Caco-2 (cell line): ENCODE results near the gene TTC31. TPM values are rescaled to one million over a fixed set of nuclear protein-coding genes. Genes with fewer than 3 reads are reported as not detected.

Source experiments
- BruUV-seq: library from RNA; stranded (reverse); fragments of 400-500 nt; replicated peaks from 2 replicates; lab custom pipeline; 2021; lab: Mats Ljungman, UMichigan
- CTCF ChIA-PET: fragments of 300-600 bp; sonication (Branson Sonifier 250); formaldehyde crosslinking; loops from one replicate; lab custom pipeline; 2022; ENCODE audit warnings: antibody characterized with exemption; lab: Charles Lee
- POLR2A ChIA-PET: fragments of 300-600 bp; sonication (Branson Sonifier 250); formaldehyde crosslinking; loops from one replicate; lab custom pipeline; 2022; ENCODE audit warnings: antibody characterized with exemption; lab: Charles Lee
- DNase-seq, 2 experiments: peaks; one replicate each; pipeline versions ENCODE4 v3.0.0 to v3.0.0-alpha.2; 2020 to 2022
- H3K27me3 ChIP-seq: replicated peaks from 2 replicates; pipeline ENCODE4 v1.6.0; 2011; ENCODE audit warnings: low read length; ENCODE audit not compliant: control insufficient read depth, insufficient read depth
- H3K36me3 ChIP-seq: 2 replicates; pipeline ENCODE4 v1.5.1; 2011; ENCODE audit warnings: low read length; ENCODE audit not compliant: control insufficient read depth, insufficient read depth
- H3K4me1 ChIP-seq: fragments of 250-450 bp; sonication (Bioruptor Pico); 2 replicates; pipeline ENCODE4 v1.5.1; 2020; ENCODE audit warnings: mild to moderate bottlenecking
- H3K4me3 ChIP-seq: 2 replicates; pipeline ENCODE4 v1.5.1; 2011; ENCODE audit warnings: low read depth, mild to moderate bottlenecking, control low read depth, low read length
- H3K9me3 ChIP-seq: fragments of 250-450 bp; sonication (Bioruptor Pico); 2 replicates; pipeline ENCODE4 v1.5.1; 2020; ENCODE audit warnings: mild to moderate bottlenecking, moderate library complexity
- H3K27ac Mint-ChIP-seq: one replicate; pipeline ENCODE4 v1.8.0; 2022; ENCODE audit warnings: mixed read lengths; ENCODE audit not compliant: unreplicated experiment
- H3K27me3 Mint-ChIP-seq: one replicate; pipeline ENCODE4 v1.8.0; 2022; ENCODE audit warnings: mixed read lengths; ENCODE audit not compliant: insufficient read depth, unreplicated experiment
- H3K36me3 Mint-ChIP-seq: one replicate; pipeline ENCODE4 v1.8.0; 2022; ENCODE audit warnings: mild to moderate bottlenecking, mixed read lengths; ENCODE audit not compliant: insufficient read depth, unreplicated experiment
- H3K4me1 Mint-ChIP-seq: one replicate; pipeline ENCODE4 v1.8.0; 2022; ENCODE audit warnings: low read depth, mixed read lengths; ENCODE audit not compliant: unreplicated experiment
- H3K4me3 Mint-ChIP-seq: one replicate; pipeline ENCODE4 v1.8.0; 2022; ENCODE audit warnings: mild to moderate bottlenecking, moderate library complexity, mixed read lengths; ENCODE audit not compliant: unreplicated experiment
- H3K9me3 Mint-ChIP-seq: one replicate; pipeline ENCODE4 v1.8.0; 2022; ENCODE audit warnings: mixed read lengths; ENCODE audit not compliant: unreplicated experiment
- intact Hi-C: fragments of 100-400 bp; cut with micrococcal nuclease; formaldehyde crosslinking; loops from one replicate; pipeline ENCODE4 v1.10.0; 2022; ENCODE audit not compliant: unreplicated experiment
- total RNA-seq: library from RNA; stranded (reverse); gene quantifications from 2 replicates; pipeline ENCODE4 v1.2.3, GENCODE V29; 2022
- TF ChIP-seq, protein P1 (sequence below), 2 experiments: fragments of 200-600 bp in 1 of 2; IDR thresholded peaks; 1 replicate in 1 of 2; 2 replicates in 1 of 2; pipeline versions ENCODE4 v1.5.1 to v1.8.0; 2011 to 2022; ENCODE audit warnings: antibody characterized with exemption in 1 of 2, control low read depth in 1 of 2, inconsistent platforms in 1 of 2, low read depth in 1 of 2, low read length in 1 of 2, mild to moderate bottlenecking in 1 of 2, moderate library complexity in 1 of 2; ENCODE audit not compliant: insufficient read depth in 1 of 2, severe bottlenecking in 1 of 2, unreplicated experiment in 1 of 2

Gene TTC31
- total RNA-seq, 1 experiment from 2014 or later: 32.4 TPM

DNA sequence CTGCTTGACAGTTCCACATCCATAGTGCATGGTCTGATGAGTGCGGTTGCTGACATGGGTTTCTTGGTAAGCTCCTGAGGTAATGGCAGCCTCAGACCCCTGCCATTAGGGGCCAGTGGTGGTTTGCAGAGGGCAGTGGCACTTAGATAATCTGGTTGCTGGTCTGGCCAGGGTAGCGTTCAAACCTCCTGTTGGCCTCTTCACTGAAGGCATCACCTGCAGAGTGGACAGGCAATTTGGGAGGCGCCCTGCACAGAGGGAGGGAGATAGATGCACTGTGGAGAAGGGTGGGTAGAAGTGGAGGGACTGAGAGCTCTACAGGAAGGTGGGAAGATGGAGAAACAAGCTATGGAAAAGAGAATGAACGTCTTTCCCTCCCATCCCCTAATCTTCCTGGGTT, 50.6 kb downstream of the TTC31 start:
- peaks cover 21% of the 10 kb centered on the region for H3K36me3 Mint-ChIP-seq
- H3K4me1 Mint-ChIP-seq: peaks cover 14% of the 10 kb centered on the region
- no peak for DNase-seq
- no TSS peak for BruUV-seq
- Histone ChIP-seq H3K9me3 (no peaks in the 10 kb centered on the region), H3K4me3 (no peak overlapping the region), H3K27me3 (no peaks in the 10 kb centered on the region), H3K4me1 (peaks cover under 1% of the 10 kb centered on the region), H3K36me3 (no peaks in the 10 kb centered on the region)
- H3K9me3 Mint-ChIP-seq: no peaks in the 10 kb centered on the region
- H3K27me3 Mint-ChIP-seq: no peaks in the 10 kb centered on the region
- no peak overlapping the region for H3K27ac Mint-ChIP-seq
- intact Hi-C loops: no loop called here
- ChIA-PET CTCF (no interaction called here), POLR2A (interaction anchor here (0.6 kb wide), 1 partner anchor 54 kb away, joined by 4 read pairs; no protein-coding TSS in a partner anchor)
- H3K4me3 Mint-ChIP-seq: no peak overlapping the region
- TF ChIP-seq, protein P1, sequence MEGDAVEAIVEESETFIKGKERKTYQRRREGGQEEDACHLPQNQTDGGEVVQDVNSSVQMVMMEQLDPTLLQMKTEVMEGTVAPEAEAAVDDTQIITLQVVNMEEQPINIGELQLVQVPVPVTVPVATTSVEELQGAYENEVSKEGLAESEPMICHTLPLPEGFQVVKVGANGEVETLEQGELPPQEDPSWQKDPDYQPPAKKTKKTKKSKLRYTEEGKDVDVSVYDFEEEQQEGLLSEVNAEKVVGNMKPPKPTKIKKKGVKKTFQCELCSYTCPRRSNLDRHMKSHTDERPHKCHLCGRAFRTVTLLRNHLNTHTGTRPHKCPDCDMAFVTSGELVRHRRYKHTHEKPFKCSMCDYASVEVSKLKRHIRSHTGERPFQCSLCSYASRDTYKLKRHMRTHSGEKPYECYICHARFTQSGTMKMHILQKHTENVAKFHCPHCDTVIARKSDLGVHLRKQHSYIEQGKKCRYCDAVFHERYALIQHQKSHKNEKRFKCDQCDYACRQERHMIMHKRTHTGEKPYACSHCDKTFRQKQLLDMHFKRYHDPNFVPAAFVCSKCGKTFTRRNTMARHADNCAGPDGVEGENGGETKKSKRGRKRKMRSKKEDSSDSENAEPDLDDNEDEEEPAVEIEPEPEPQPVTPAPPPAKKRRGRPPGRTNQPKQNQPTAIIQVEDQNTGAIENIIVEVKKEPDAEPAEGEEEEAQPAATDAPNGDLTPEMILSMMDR (IDR thresholded peaks at IDR 0.05; ENCODE audit: insufficient read depth in 1 of 2, low read depth in 1 of 2, low read length in 1 of 2, severe bottlenecking in 1 of 2, unreplicated experiment in 1 of 2): no peak

DNA sequence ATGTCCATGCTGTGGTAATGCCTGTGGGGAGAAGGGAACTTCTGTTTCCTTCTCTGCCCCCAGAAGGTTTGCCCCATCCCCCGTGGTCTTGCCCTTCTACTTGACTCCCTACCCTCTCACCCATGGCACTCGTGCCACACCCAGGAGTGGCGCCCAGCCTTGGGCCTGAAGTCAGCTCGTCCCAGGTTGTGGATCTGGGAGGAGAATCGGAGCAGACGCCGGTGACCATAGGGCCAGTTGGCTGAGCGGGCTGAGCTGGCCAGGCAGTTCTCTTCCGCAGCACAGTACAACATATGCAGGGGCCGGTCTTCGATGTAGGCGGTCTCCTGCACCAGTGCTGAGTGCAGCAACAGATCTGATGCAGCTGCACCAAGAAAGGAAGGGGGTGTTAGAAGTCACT, 51.5 kb downstream of the TTC31 start:
- Mint-ChIP-seq H3K4me3 (no peak overlapping the region), H3K9me3 (no peaks in the 10 kb centered on the region), H3K27ac (no peak overlapping the region), H3K4me1 (peaks cover 11% of the 10 kb centered on the region), H3K27me3 (no peaks in the 10 kb centered on the region), H3K36me3 (peaks cover 13% of the 10 kb centered on the region)
- Histone ChIP-seq H3K4me3 (no peak overlapping the region), H3K27me3 (no peaks in the 10 kb centered on the region), H3K36me3 (no peaks in the 10 kb centered on the region), H3K4me1 (no peaks in the 10 kb centered on the region; the same call in 1 of the 2 replicates), H3K9me3 (no peaks in the 10 kb centered on the region)
- BruUV-seq: no TSS peak
- POLR2A ChIA-PET: no interaction called here
- intact Hi-C loops: no loop called here
- CTCF ChIA-PET: no interaction called here
- TF ChIP-seq, protein P1 (IDR thresholded peaks at IDR 0.05; ENCODE audit: insufficient read depth in 1 of 2, low read depth in 1 of 2, low read length in 1 of 2, severe bottlenecking in 1 of 2, unreplicated experiment in 1 of 2): no peak
- DNase-seq: no peak

DNA sequence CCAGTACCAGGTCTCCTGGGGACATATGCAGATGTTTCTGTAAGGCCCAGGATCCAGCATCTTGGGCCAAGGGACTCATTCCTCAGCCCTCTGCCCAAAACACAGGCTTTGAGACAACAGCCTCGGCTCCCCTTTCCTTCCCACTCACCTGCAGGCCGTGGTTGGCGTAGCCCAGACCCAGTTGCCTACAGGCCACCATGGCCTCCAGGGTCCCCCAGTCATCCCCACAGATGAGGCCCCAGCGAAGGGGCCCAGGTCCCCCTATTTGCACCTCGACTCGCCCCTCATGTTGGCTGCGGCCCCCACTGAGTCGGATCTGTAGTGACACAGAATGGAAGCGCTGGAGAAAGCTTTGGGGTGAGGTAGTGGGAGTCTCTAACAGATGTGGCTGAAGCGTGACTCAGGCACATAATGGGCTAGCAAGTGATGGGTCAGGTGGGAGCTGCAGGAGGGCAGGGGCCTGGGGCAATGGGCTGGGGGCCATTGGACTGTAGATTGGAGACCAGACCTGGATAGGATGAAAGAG, 52.6 kb downstream of the TTC31 start:
- CTCF ChIA-PET: no interaction called here
- peaks cover 11% of the 10 kb centered on the region for H3K4me1 Mint-ChIP-seq
- BruUV-seq: no TSS peak

More for the DNA sequence above, 52.6 kb downstream of the TTC31 start:
- Mint-ChIP-seq H3K27ac (no peak overlapping the region), H3K36me3 (peaks cover 6% of the 10 kb centered on the region), H3K4me3 (no peak overlapping the region), H3K27me3 (no peaks in the 10 kb centered on the region), H3K9me3 (no peaks in the 10 kb centered on the region)
- TF ChIP-seq, protein P1 (IDR thresholded peaks at IDR 0.05; ENCODE audit: insufficient read depth in 1 of 2, low read depth in 1 of 2, low read length in 1 of 2, severe bottlenecking in 1 of 2, unreplicated experiment in 1 of 2): no peak
- Histone ChIP-seq H3K9me3 (no peaks in the 10 kb centered on the region), H3K4me1 (no peaks in the 10 kb centered on the region; the same call in 1 of the 2 replicates), H3K36me3 (no peaks in the 10 kb centered on the region), H3K27me3 (no peaks in the 10 kb centered on the region), H3K4me3 (no peak overlapping the region)
- POLR2A ChIA-PET: no interaction called here
- intact Hi-C loops: no loop called here
- DNase-seq: no peak
